Calu3 (cell line): ENCODE results near the gene DNAJC7. TPM values are rescaled to one million over a fixed set of nuclear protein-coding genes. Genes with fewer than 3 reads are reported as not detected.

Source experiments
- BruUV-seq: library from RNA; stranded (reverse); fragments of 400-500 nt; replicated peaks from 2 replicates; lab custom pipeline; 2021; lab: Mats Ljungman, UMichigan
- CTCF ChIA-PET: fragments of 300-600 bp; sonication (Branson Sonifier 250); formaldehyde crosslinking; loops from one replicate; lab custom pipeline; 2022; ENCODE audit warnings: antibody characterized with exemption; lab: Charles Lee
- DNase-seq: peaks from one replicate; pipeline ENCODE4 v3.0.0; 2022
- H3K27ac Mint-ChIP-seq: one replicate; pipeline ENCODE4 v1.8.0; 2022; ENCODE audit warnings: mixed read lengths; ENCODE audit not compliant: unreplicated experiment
- H3K27me3 Mint-ChIP-seq: one replicate; pipeline ENCODE4 v1.8.0; 2022; ENCODE audit warnings: mixed read lengths; ENCODE audit not compliant: unreplicated experiment
- H3K36me3 Mint-ChIP-seq: one replicate; pipeline ENCODE4 v1.8.0; 2022; ENCODE audit warnings: mild to moderate bottlenecking, moderate library complexity, mixed read lengths; ENCODE audit not compliant: insufficient read depth, unreplicated experiment
- H3K4me1 Mint-ChIP-seq: one replicate; pipeline ENCODE4 v1.8.0; 2022; ENCODE audit warnings: mild to moderate bottlenecking, low read depth, mixed read lengths; ENCODE audit not compliant: unreplicated experiment
- H3K4me3 Mint-ChIP-seq: one replicate; pipeline ENCODE4 v1.8.0; 2022; ENCODE audit warnings: mild to moderate bottlenecking, low read depth, moderate library complexity, mixed read lengths; ENCODE audit not compliant: unreplicated experiment
- H3K9me3 Mint-ChIP-seq: one replicate; pipeline ENCODE4 v1.8.0; 2022; ENCODE audit warnings: low read depth, mixed read lengths; ENCODE audit not compliant: unreplicated experiment
- CTCF ChIP-seq: fragments of 200-600 bp; IDR thresholded peaks from one replicate; pipeline ENCODE4 v1.8.0; 2022; ENCODE audit warnings: antibody characterized with exemption; ENCODE audit not compliant: unreplicated experiment
- intact Hi-C: fragments of 100-400 bp; cut with micrococcal nuclease; formaldehyde crosslinking; loops from one replicate; pipeline ENCODE4 v1.10.0; 2022; ENCODE audit not compliant: unreplicated experiment
- total RNA-seq: library from RNA; stranded (reverse); gene quantifications from 2 replicates; pipeline ENCODE4 v1.2.3, GENCODE V29; 2022

DNAJC7 gene
- total RNA-seq, 1 experiment from 2014 or later: 184 TPM

DNA sequence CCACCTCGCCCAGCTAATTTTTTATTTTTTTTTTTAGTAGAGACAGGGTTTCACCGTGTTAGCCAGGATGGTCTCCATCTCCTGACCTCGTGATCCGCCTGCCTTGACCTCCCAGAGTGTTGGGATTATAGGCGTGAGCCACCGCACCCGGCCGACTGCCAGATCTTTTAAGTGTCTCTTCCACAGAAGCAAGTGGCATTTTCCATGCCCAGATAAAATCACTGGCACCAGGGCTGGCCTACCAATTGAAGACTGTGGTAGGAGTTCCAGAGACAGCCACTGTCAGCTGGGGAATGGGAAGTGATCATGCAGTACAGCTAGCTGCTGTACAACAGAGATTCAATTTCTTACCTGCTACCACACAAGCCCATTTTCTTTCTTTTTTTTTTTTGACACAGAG lies 32.8 kb downstream of the DNAJC7 start:
- Mint-ChIP-seq H3K9me3 (no peaks in the 10 kb centered on the region), H3K27me3 (no peaks in the 10 kb centered on the region), H3K4me3 (no peak overlapping the region), H3K36me3 (peaks cover 99% of the 10 kb centered on the region), H3K4me1 (no peaks in the 10 kb centered on the region), H3K27ac (no peak overlapping the region)
- no peak for DNase-seq
- intact Hi-C loops: no loop called here
- TF ChIP-seq CTCF: no peak
- CTCF ChIA-PET: no interaction called here
- no TSS peak for BruUV-seq

DNA sequence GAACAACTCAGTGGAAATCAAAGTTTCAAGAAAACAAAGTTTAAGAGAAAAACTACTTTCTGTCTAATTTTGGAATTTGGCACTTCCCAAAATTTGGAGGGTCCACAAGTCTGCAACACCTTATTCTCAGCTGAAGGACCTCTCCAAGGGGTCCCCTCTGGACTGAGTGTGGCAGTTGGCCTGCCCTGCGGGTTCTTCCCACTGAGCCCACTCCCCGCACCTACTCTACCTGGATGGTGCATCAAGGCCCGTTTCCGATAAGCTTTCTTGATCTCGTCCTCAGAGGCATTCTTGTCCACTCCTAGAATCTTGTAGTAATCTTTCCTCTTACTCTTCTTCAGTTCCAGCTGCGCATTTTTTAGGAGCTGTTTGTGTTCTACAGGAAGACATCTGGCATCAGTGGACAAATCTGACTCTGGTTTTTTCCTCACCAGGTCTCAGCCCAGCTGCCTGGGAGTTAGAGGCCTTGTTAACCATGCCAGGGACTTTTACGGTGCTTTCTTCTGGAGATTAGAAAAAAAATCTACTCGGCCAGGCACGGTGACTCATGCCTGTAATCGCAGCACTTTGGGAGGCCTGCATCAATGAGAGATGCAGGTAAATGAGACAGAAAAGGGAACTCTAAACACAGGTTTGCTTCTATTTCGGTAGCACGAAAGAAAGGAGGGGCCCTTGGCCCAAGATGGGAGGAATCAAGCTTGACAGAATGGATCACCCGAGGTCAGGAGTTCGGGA lies 35.0 kb downstream of the DNAJC7 start:
- BruUV-seq: no TSS peak
- Mint-ChIP-seq H3K9me3 (no peaks in the 10 kb centered on the region), H3K36me3 (peaks cover 97% of the 10 kb centered on the region), H3K27ac (no peak overlapping the region), H3K4me1 (peaks cover 12% of the 10 kb centered on the region), H3K27me3 (no peaks in the 10 kb centered on the region), H3K4me3 (no peak overlapping the region)
- no peak for TF ChIP-seq CTCF
- intact Hi-C loops: no loop called here
- no peak for DNase-seq
- CTCF ChIA-PET: interaction anchor here (0.6 to 1.3 kb wide), 3 partner anchors 35 to 564 kb away, joined by 3 read pairs; partner anchors contain the start of gene DNAJC7

GRCh38 chr17:41977991-41978390 lies 39.2 kb downstream of the DNAJC7 start:
- DNase-seq: peak; percentile 42
- no peak for TF ChIP-seq CTCF
- peaks cover 97% of the 10 kb centered on the region for H3K36me3 Mint-ChIP-seq
- BruUV-seq: no TSS peak
- H3K4me1 Mint-ChIP-seq: peaks cover 19% of the 10 kb centered on the region
- H3K9me3 Mint-ChIP-seq: no peaks in the 10 kb centered on the region
- H3K27ac Mint-ChIP-seq: no peak overlapping the region
- intact Hi-C loops: no loop called here
- H3K4me3 Mint-ChIP-seq: no peak overlapping the region
- CTCF ChIA-PET: interaction anchor here (0.8 kb wide), 1 partner anchor 34 kb away, joined by 3 read pairs; no protein-coding TSS in a partner anchor
- H3K27me3 Mint-ChIP-seq: no peaks in the 10 kb centered on the region

DNA sequence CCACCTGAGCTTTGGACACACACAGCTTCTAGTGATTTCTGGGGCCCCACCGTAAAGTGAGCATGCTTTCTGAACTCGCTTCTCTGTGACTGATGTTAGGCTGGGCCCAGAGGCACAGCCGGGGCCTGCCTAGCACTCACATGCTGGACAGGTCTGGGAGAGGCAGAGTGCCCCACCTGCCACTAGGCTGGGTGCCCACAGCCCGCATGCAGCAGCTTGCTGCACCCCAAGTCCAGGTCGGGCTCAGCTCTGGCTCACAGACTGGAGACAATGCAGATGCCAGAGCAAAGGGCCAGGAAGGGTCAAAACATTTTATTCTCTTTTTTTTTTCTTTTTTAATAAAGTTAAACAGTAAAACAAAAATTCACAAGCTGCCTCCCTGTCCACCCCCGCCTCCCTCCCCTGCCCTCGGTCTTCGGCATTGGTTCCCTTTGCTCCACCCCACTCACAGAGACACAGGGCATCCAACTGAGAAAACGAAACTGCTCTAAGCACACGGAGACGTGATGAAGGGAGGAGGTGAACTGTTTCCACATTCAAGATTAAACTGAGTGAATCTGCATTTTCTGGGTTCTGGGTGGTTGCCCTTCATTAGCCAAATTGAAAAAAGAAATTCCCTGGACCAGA lies 41.0 kb downstream of the DNAJC7 start:
- Mint-ChIP-seq H3K27me3 (no peaks in the 10 kb centered on the region), H3K4me1 (peaks cover 28% of the 10 kb centered on the region), H3K27ac (peak overlapping the region; percentile 13), H3K36me3 (peaks cover 96% of the 10 kb centered on the region), H3K9me3 (no peaks in the 10 kb centered on the region), H3K4me3 (no peak overlapping the region)
- CTCF ChIA-PET: interaction anchor here (0.7 to 1.1 kb wide), 2 partner anchors 10 to 44 kb away, joined by 4 to 8 read pairs; partner anchors contain the start of gene NKIRAS2
- DNase-seq: no peak
- BruUV-seq: no TSS peak
- no peak for TF ChIP-seq CTCF
- intact Hi-C loops: no loop called here
